ENCODE measurements around the gene C11orf24.

GRCh38 chr11:68295271-68295670 is 23.5 kb upstream of the C11orf24 start:
- no peak for TF ChIP-seq POLR2A (IDR thresholded peaks at IDR 0.05)
- TF ChIP-seq, protein P1, sequence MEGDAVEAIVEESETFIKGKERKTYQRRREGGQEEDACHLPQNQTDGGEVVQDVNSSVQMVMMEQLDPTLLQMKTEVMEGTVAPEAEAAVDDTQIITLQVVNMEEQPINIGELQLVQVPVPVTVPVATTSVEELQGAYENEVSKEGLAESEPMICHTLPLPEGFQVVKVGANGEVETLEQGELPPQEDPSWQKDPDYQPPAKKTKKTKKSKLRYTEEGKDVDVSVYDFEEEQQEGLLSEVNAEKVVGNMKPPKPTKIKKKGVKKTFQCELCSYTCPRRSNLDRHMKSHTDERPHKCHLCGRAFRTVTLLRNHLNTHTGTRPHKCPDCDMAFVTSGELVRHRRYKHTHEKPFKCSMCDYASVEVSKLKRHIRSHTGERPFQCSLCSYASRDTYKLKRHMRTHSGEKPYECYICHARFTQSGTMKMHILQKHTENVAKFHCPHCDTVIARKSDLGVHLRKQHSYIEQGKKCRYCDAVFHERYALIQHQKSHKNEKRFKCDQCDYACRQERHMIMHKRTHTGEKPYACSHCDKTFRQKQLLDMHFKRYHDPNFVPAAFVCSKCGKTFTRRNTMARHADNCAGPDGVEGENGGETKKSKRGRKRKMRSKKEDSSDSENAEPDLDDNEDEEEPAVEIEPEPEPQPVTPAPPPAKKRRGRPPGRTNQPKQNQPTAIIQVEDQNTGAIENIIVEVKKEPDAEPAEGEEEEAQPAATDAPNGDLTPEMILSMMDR (IDR thresholded peaks at IDR 0.05) = no peak

Data from Peyer's patch (tissue), 4 donors.